HepG2 (cell line): ENCODE measurements around the gene PNRC1. TPM values are rescaled to one million over a fixed set of nuclear protein-coding genes. Genes with fewer than 3 reads are reported as not detected.

Experiments
- ATAC-seq: fragments of 200-7000 bp; cut with Tn5 transposase; 3 replicates; pipeline ENCODE4 v1.9.1; 2020; ENCODE audit warnings: mild to moderate bottlenecking, moderate library complexity
- BruUV-seq: library from RNA; stranded (reverse); fragments of 400-500 nt; replicated peaks from 2 replicates; lab custom pipeline; 2021; lab: Mats Ljungman, UMichigan
- CTCF ChIA-PET: fragments of 300-600 bp; formaldehyde crosslinking; extraction: SDS; loops from one replicate; lab custom pipeline; 2021; ENCODE audit warnings: low total read pairs, inconsistent platforms, low intra/inter-chr PET ratio; lab: Yijun Ruan, JAX
- POLR2A ChIA-PET: fragments of 350-600 bp; sonication (Branson Sonifier 250); formaldehyde crosslinking; loops from one replicate; lab custom pipeline; 2020; ENCODE audit warnings: antibody characterized with exemption, inconsistent platforms; lab: Yijun Ruan, JAX
- DNase-seq: peaks from one replicate; pipeline ENCODE4 v3.0.0-alpha.2; 2015; ENCODE audit warnings: low spot score
- FAIRE-seq: peaks from 3 replicates; lab custom pipeline; 2011; peaks lifted over from hg19 to GRCh38; lab: Jason Lieb, UNC
- H2AFZ ChIP-seq: one replicate; pipeline ENCODE4 v1.6.1; 2011; ENCODE audit warnings: low read length, inconsistent platforms
- H3K27ac ChIP-seq: fragments of 300-600 bp; 3 replicates; pipeline ENCODE4 v1.8.0; 2011; ENCODE audit warnings: mixed run types, mild to moderate bottlenecking, mixed read lengths, low read length, inconsistent platforms; ENCODE audit not compliant: insufficient read depth; ENCODE audit errors: extremely low read length
- H3K27me3 ChIP-seq, 2 experiments: fragments of 200-600 bp in 1 of 2; 2 replicates in 1 of 2; 3 replicates in 1 of 2; pipeline versions ENCODE4 v1.6.0 to v1.8.0; 2011; ENCODE audit warnings: low read length in 2 of 2, mild to moderate bottlenecking in 2 of 2, moderate library complexity in 2 of 2, inconsistent platforms in 1 of 2; ENCODE audit not compliant: insufficient read depth in 2 of 2, control insufficient read depth in 1 of 2
- H3K36me3 ChIP-seq, 2 experiments: fragments of 200-600 bp in 1 of 2; replicated peaks in 1 of 2; 2 replicates in 1 of 2; 3 replicates in 1 of 2; pipeline versions ENCODE4 v1.5.1 to v1.8.0; 2011; ENCODE audit warnings: low read length in 2 of 2, inconsistent platforms in 1 of 2; ENCODE audit not compliant: insufficient read depth in 2 of 2, control insufficient read depth in 1 of 2
- H3K4me1 ChIP-seq: 2 replicates; pipeline ENCODE4 v1.5.1; 2012; ENCODE audit warnings: low read length, inconsistent platforms; ENCODE audit not compliant: insufficient read depth
- H3K4me2 ChIP-seq: 2 replicates; pipeline ENCODE4 v1.6.0; 2011; ENCODE audit warnings: low read depth, low read length, inconsistent platforms
- H3K4me3 ChIP-seq, 3 experiments: fragments of 200-600 bp in 1 of 3; sonication (generic), shearing (Covaris generic) in 1 of 3; replicated peaks in 1 of 3; 2 replicates each; pipeline ENCODE4 v1.5.1; 2011 to 2016; ENCODE audit warnings: low read length in 3 of 3, inconsistent platforms in 2 of 3, low read depth in 2 of 3, mild to moderate bottlenecking in 2 of 3, control low read depth in 1 of 3, mixed read lengths in 1 of 3; ENCODE audit not compliant: insufficient read depth in 1 of 3
- H3K79me2 ChIP-seq: one replicate; pipeline ENCODE4 v1.6.1; 2011; ENCODE audit warnings: low read length, inconsistent platforms; ENCODE audit not compliant: insufficient read depth
- H3K9ac ChIP-seq: 2 replicates; pipeline ENCODE4 v1.6.0; 2011; ENCODE audit warnings: mild to moderate bottlenecking, low read depth, low read length, inconsistent platforms; ENCODE audit not compliant: insufficient read depth
- H3K9me3 ChIP-seq: 2 replicates; pipeline ENCODE4 v1.5.1; 2012; ENCODE audit warnings: mild to moderate bottlenecking, low read length
- H4K20me1 ChIP-seq: 2 replicates; pipeline ENCODE4 v1.6.0; 2011; ENCODE audit warnings: inconsistent platforms, mild to moderate bottlenecking, low read length, moderate library complexity; ENCODE audit not compliant: insufficient read depth
- ATF1 ChIP-seq: IDR thresholded peaks from 2 replicates; pipeline ENCODE4 v1.6.1; 2016; ENCODE audit warnings: mild to moderate bottlenecking, control low read depth
- BCL6 ChIP-seq: IDR thresholded peaks from 2 replicates; pipeline ENCODE4 v1.6.1; 2016; ENCODE audit warnings: missing genetic modification reagents, missing compliant biosample characterization
- ELF3 ChIP-seq: IDR thresholded peaks from 2 replicates; pipeline ENCODE4 v1.6.1; 2016; ENCODE audit warnings: missing genetic modification reagents, missing compliant biosample characterization
- FOXA1 ChIP-seq, 2 experiments: fragments of 450-650 bp in 1 of 2; sonication (generic) in 1 of 2; formaldehyde crosslinking in 1 of 2; IDR thresholded peaks; 2 replicates each; pipeline versions ENCODE4 v1.4.0 to v1.6.1; 2016 to 2020; ENCODE audit warnings: missing genetic modification reagents in 1 of 2
- FOXP1 ChIP-seq, 2 experiments: fragments of 450-650 bp in 1 of 2; IDR thresholded peaks; 2 replicates each; pipeline ENCODE4 v1.6.1; 2017 to 2018; ENCODE audit warnings: antibody characterized with exemption in 1 of 2
- GATAD2A ChIP-seq: IDR thresholded peaks from 2 replicates; pipeline ENCODE4 v1.6.1; 2016
- MIXL1 ChIP-seq: IDR thresholded peaks from 2 replicates; pipeline ENCODE4 v1.6.1; 2016
- PHF21A ChIP-seq: sonication (generic); formaldehyde crosslinking; IDR thresholded peaks from 2 replicates; pipeline ENCODE4 v1.5.0; 2020; ENCODE audit warnings: mild to moderate bottlenecking, missing genetic modification reagents
- POGZ ChIP-seq: sonication (generic); formaldehyde crosslinking; IDR thresholded peaks from 2 replicates; pipeline ENCODE4 v1.4.0; 2020; ENCODE audit warnings: mild to moderate bottlenecking, missing genetic modification reagents
- RARA ChIP-seq: IDR thresholded peaks from 2 replicates; pipeline ENCODE4 v1.6.1; 2016; ENCODE audit warnings: missing genetic modification reagents, missing compliant biosample characterization
- TEAD3 ChIP-seq: optimal IDR thresholded peaks from 2 replicates; pipeline ENCODE3; 2016; ENCODE audit warnings: borderline replicate concordance
- ZFP36L2 ChIP-seq: sonication (generic); formaldehyde crosslinking; IDR thresholded peaks from 2 replicates; pipeline ENCODE4 v1.4.0; 2020; ENCODE audit warnings: missing genetic modification reagents
- ZNF230 ChIP-seq: sonication (generic); formaldehyde crosslinking; IDR thresholded peaks from 2 replicates; pipeline ENCODE4 v1.4.0; 2020; ENCODE audit warnings: mild to moderate bottlenecking, missing genetic modification reagents
- ZNF776 ChIP-seq: sonication (generic); formaldehyde crosslinking; IDR thresholded peaks from 2 replicates; pipeline ENCODE4 v1.4.0; 2020; ENCODE audit warnings: mild to moderate bottlenecking, missing genetic modification reagents
- in situ Hi-C: cut with HindIII; loops from 2 replicates; pipeline ENCODE4 v1.10.0; 2017; ENCODE audit warnings: low pct_unique_long_range_greater_than_20kb; ENCODE audit not compliant: extremely low pct_ligation_motif_present
- intact Hi-C: fragments of 100-400 bp; cut with micrococcal nuclease; formaldehyde crosslinking; loops from one replicate; pipeline ENCODE4 v1.10.0; 2022; ENCODE audit not compliant: unreplicated experiment
- polyA plus RNA-seq, 8 experiments: library from polyadenylated mRNA; depleted of rRNA in 3 of 8; stranded (reverse) in 7 of 8; unstranded in 1 of 8; fragments of >200 nt; fragmentation: Illumina TruSeq in 4 of 8; extraction: Trizol in 4 of 8; gene quantifications; 2 replicates each; pipeline versions ENCODE4 v1.2.1 to v1.2.3, GENCODE V29; 2011 to 2016; ENCODE audit warnings: low read depth in 4 of 8, missing spikeins in 1 of 8, mixed read lengths in 1 of 8; ENCODE audit not compliant: insufficient read depth in 1 of 8
- total RNA-seq, 5 experiments: library from RNA; depleted of rRNA; stranded (reverse); fragments of >200 nt; fragmentation: Illumina TruSeq; extraction: Trizol; gene quantifications; 2 replicates each; pipeline ENCODE4 v1.2.3, GENCODE V29; 2016; ENCODE audit warnings: low read depth in 1 of 5
- TF ChIP-seq, protein P1 (sequence below): sonication (generic); formaldehyde crosslinking; IDR thresholded peaks from 2 replicates; pipeline ENCODE4 v1.4.0; 2020; ENCODE audit warnings: mild to moderate bottlenecking, missing genetic modification reagents
- TF ChIP-seq, protein P2 (sequence below): IDR thresholded peaks from 2 replicates; pipeline ENCODE4 v1.6.1; 2018; ENCODE audit warnings: missing genetic modification reagents, mild to moderate bottlenecking, missing compliant biosample characterization
- TF ChIP-seq, protein P3 (sequence below): sonication (generic); formaldehyde crosslinking; IDR thresholded peaks from 2 replicates; pipeline ENCODE4 v1.4.0; 2020; ENCODE audit warnings: mild to moderate bottlenecking, missing genetic modification reagents, borderline replicate concordance

PNRC1 gene
- total and polyA plus RNA-seq, 2 of the 13 experiments (the other 11 are each of a cell fraction or from before 2014, with no cell fraction given) = 17.6 to 36.0 TPM

DNA sequence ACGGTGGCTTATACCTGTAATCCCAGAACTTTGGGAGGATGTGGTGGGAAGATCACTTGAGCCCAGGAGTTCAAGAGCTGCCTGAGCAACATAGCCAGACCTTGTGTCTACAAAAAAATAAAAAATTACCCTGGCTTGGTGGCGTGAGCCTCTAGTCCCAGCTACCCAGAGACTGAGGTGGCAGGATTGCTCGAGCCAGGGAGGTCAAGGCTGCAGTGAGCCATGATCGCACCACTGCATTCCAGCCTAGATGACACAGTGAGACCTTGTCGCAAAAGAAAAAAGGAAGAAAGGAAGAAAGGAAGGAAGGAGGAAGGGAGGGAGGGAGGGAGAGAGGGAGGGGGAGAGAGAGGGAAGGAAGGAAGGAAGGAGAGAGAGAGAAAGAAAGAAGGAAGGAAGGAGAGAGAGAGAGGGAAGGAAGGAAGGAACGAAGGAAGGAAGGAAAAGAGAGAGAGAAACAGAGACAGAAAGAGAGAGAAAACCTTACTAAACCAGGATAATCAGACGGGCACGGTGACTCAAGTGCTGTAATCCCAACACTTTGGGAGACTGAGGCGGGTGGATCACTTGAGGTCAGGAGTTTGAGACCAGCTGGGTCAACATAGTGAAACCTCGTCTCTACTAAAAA lies 10.9 kb upstream of the PNRC1 start (continued):
- TF ChIP-seq, protein P1, sequence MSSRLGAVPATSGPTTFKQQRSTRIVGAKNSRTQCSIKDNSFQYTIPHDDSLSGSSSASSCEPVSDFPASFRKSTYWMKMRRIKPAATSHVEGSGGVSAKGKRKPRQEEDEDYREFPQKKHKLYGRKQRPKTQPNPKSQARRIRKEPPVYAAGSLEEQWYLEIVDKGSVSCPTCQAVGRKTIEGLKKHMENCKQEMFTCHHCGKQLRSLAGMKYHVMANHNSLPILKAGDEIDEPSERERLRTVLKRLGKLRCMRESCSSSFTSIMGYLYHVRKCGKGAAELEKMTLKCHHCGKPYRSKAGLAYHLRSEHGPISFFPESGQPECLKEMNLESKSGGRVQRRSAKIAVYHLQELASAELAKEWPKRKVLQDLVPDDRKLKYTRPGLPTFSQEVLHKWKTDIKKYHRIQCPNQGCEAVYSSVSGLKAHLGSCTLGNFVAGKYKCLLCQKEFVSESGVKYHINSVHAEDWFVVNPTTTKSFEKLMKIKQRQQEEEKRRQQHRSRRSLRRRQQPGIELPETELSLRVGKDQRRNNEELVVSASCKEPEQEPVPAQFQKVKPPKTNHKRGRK (CRISPR knock-in tag) = 0 out of 2 replicates have a peak, but pooled peaks have one; percentile 69
- no peak for TF ChIP-seq ZNF230 (CRISPR knock-in tag)
- TF ChIP-seq, protein P2, sequence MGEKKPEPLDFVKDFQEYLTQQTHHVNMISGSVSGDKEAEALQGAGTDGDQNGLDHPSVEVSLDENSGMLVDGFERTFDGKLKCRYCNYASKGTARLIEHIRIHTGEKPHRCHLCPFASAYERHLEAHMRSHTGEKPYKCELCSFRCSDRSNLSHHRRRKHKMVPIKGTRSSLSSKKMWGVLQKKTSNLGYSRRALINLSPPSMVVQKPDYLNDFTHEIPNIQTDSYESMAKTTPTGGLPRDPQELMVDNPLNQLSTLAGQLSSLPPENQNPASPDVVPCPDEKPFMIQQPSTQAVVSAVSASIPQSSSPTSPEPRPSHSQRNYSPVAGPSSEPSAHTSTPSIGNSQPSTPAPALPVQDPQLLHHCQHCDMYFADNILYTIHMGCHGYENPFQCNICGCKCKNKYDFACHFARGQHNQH = no peak
- TF ChIP-seq RARA (CRISPR knock-in tag) = peak; percentile 22; the same call in 1 of the 2 replicates

DNA sequence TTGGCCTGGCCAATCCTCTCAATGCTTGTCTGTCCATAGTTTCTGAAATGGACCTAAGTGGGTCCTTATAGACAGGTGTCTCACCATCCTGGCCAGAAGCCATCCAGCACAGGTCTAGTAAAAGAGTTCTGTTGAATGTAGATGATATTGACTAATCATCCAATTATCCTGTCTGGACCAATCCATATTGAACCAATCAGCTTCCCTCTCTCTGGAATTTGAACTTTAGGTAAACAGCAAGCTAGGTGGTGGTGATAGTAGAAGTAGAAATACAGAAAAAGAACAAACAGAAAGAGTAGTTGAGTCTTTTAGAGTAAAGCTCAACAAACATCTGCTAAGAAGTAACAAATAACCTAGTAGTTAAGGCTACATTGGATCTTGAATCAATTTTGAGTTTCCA lies 9.5 kb upstream of the PNRC1 start:
- Histone ChIP-seq H3K9ac (no peak overlapping the region), H3K27me3 (no peaks in the 10 kb centered on the region), H3K4me1 (peaks cover 64% of the 10 kb centered on the region), H3K4me3 (no peak overlapping the region), H3K4me2 (peak overlapping the region; percentile 47), H3K36me3 (no peaks in the 10 kb centered on the region), H3K27ac (no peak overlapping the region), H2AFZ (no peak overlapping the region), H4K20me1 (no peaks in the 10 kb centered on the region), H3K79me2 (no peaks in the 10 kb centered on the region), H3K9me3 (no peaks in the 10 kb centered on the region)
- ATAC-seq (peak; percentile 89), FAIRE-seq (peak; percentile 72), DNase-seq (peak; percentile 87)
- ChIA-PET CTCF (no interaction called here), POLR2A (interaction anchor here (0.6 to 8.6 kb wide), 4 partner anchors 11 to 167 kb away, joined by 3 to 117 read pairs (median 3); partner anchors contain the start of gene PNRC1)
- intact Hi-C loops = loop anchor here (5.0 kb wide), 1 partner anchor 34 kb away; no protein-coding TSS in a partner anchor
- in situ Hi-C loops = no loop called here
- BruUV-seq = no TSS peak
- peak; percentile 83 for TF ChIP-seq GATAD2A (CRISPR knock-in tag)
- TF ChIP-seq MIXL1 (CRISPR knock-in tag) = peak; percentile 89
- 0 out of 2 replicates have a peak, but pooled peaks have one; percentile 10 for TF ChIP-seq ELF3
- 0 out of 2 replicates have a peak, but pooled peaks have one; percentile 38 for TF ChIP-seq PHF21A (CRISPR knock-in tag)
- no peak for TF ChIP-seq ZFP36L2 (CRISPR knock-in tag)
- TF ChIP-seq ATF1 (CRISPR knock-in tag) = 0 out of 2 replicates have a peak, but pooled peaks have one; percentile 27
- TF ChIP-seq BCL6 (CRISPR knock-in tag) = peak; percentile 25; the same call in 1 of the 2 replicates
- no peak for TF ChIP-seq FOXP1 (IDR thresholded peaks at IDR 0.05)
- TF ChIP-seq FOXP1 (CRISPR knock-in tag; IDR thresholded peaks at IDR 0.05) = 0 out of 2 replicates have a peak, but pooled peaks have one; percentile 35
- no peak for TF ChIP-seq ZNF776 (CRISPR knock-in tag)
- TF ChIP-seq, protein P3, sequence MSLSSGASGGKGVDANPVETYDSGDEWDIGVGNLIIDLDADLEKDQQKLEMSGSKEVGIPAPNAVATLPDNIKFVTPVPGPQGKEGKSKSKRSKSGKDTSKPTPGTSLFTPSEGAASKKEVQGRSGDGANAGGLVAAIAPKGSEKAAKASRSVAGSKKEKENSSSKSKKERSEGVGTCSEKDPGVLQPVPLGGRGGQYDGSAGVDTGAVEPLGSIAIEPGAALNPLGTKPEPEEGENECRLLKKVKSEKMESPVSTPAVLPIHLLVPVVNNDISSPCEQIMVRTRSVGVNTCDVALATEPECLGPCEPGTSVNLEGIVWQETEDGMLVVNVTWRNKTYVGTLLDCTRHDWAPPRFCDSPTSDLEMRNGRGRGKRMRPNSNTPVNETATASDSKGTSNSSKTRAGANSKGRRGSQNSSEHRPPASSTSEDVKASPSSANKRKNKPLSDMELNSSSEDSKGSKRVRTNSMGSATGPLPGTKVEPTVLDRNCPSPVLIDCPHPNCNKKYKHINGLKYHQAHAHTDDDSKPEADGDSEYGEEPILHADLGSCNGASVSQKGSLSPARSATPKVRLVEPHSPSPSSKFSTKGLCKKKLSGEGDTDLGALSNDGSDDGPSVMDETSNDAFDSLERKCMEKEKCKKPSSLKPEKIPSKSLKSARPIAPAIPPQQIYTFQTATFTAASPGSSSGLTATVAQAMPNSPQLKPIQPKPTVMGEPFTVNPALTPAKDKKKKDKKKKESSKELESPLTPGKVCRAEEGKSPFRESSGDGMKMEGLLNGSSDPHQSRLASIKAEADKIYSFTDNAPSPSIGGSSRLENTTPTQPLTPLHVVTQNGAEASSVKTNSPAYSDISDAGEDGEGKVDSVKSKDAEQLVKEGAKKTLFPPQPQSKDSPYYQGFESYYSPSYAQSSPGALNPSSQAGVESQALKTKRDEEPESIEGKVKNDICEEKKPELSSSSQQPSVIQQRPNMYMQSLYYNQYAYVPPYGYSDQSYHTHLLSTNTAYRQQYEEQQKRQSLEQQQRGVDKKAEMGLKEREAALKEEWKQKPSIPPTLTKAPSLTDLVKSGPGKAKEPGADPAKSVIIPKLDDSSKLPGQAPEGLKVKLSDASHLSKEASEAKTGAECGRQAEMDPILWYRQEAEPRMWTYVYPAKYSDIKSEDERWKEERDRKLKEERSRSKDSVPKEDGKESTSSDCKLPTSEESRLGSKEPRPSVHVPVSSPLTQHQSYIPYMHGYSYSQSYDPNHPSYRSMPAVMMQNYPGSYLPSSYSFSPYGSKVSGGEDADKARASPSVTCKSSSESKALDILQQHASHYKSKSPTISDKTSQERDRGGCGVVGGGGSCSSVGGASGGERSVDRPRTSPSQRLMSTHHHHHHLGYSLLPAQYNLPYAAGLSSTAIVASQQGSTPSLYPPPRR (CRISPR knock-in tag) = peak; percentile 37; the same call in 1 of the 2 replicates
- TF ChIP-seq FOXA1 (IDR thresholded peaks at IDR 0.05) = peak; percentile 58
- TF ChIP-seq FOXA1 (CRISPR knock-in tag; IDR thresholded peaks at IDR 0.05) = peak; percentile 89
- peak; percentile 58 for TF ChIP-seq TEAD3 (CRISPR knock-in tag)
- peak; percentile 61 for TF ChIP-seq POGZ (CRISPR knock-in tag)
